Mesendoderm (in vitro differentiated cells): Measurements from ENCODE around the gene ARPC5.

Source experiments
- DNase-seq: peaks from one replicate; pipeline ENCODE4 v3.0.0; 2013
- H2AK5ac ChIP-seq: 2 replicates; pipeline ENCODE4 v1.6.1; 2013; ENCODE audit warnings: low read length, inconsistent platforms
- H2BK120ac ChIP-seq: 2 replicates; pipeline ENCODE4 v1.6.1; 2013; ENCODE audit warnings: low read depth, mild to moderate bottlenecking, low read length, moderate library complexity, mixed read lengths
- H2BK15ac ChIP-seq: replicated peaks from 2 replicates; pipeline ENCODE4 v1.6.1; 2013; ENCODE audit warnings: low read depth, mild to moderate bottlenecking, moderate library complexity
- H2BK5ac ChIP-seq: 2 replicates; pipeline ENCODE4 v1.6.1; 2013; ENCODE audit warnings: low read length, inconsistent platforms
- H3K18ac ChIP-seq: 2 replicates; pipeline ENCODE4 v1.6.1; 2013; ENCODE audit warnings: mild to moderate bottlenecking, low read length, mixed read lengths
- H3K23ac ChIP-seq: one replicate; pipeline ENCODE4 v1.6.1; 2013; ENCODE audit warnings: low read length
- H3K27ac ChIP-seq: 2 replicates; pipeline ENCODE4 v1.5.1; 2013; ENCODE audit warnings: low read depth, mild to moderate bottlenecking, inconsistent platforms, low read length, moderate library complexity
- H3K27me3 ChIP-seq: 2 replicates; pipeline ENCODE4 v1.6.1; 2013; ENCODE audit warnings: low read length, control low read depth, mild to moderate bottlenecking, inconsistent platforms; ENCODE audit not compliant: insufficient read depth, poor library complexity
- H3K36me3 ChIP-seq: 2 replicates; pipeline ENCODE4 v1.6.1; 2013; ENCODE audit warnings: low read length, inconsistent platforms; ENCODE audit not compliant: control insufficient read depth, insufficient read depth
- H3K4ac ChIP-seq: one replicate; pipeline ENCODE4 v1.6.1; 2013; ENCODE audit warnings: low read depth, mild to moderate bottlenecking, low read length, moderate library complexity
- H3K4me1 ChIP-seq: 2 replicates; pipeline ENCODE4 v1.6.1; 2013; ENCODE audit warnings: low read depth, low read length, inconsistent platforms; ENCODE audit not compliant: control insufficient read depth
- H3K4me2 ChIP-seq: 2 replicates; pipeline ENCODE4 v1.6.1; 2013; ENCODE audit warnings: low read length
- H3K4me3 ChIP-seq: 2 replicates; pipeline ENCODE4 v1.5.1; 2013; ENCODE audit warnings: mild to moderate bottlenecking, low read length
- H3K56ac ChIP-seq: one replicate; pipeline ENCODE4 v1.6.1; 2013; ENCODE audit warnings: low read length
- H3K79me1 ChIP-seq: 2 replicates; pipeline ENCODE4 v1.6.1; 2013; ENCODE audit warnings: low read length, inconsistent platforms
- H3K79me2 ChIP-seq: 2 replicates; pipeline ENCODE4 v1.6.1; 2013; ENCODE audit warnings: mild to moderate bottlenecking, low read length; ENCODE audit not compliant: control insufficient read depth, insufficient read depth
- H3K9ac ChIP-seq: 2 replicates; pipeline ENCODE4 v1.6.1; 2013; ENCODE audit warnings: low read length, inconsistent platforms
- H4K5ac ChIP-seq: one replicate; pipeline ENCODE4 v1.6.1; 2013; ENCODE audit warnings: low read length
- H4K8ac ChIP-seq: one replicate; pipeline ENCODE4 v1.6.1; 2013; ENCODE audit warnings: low read depth, mild to moderate bottlenecking, control low read depth, low read length, moderate library complexity
- WGBS: extraction: QIAGEN DNeasy Blood & Tissue Kit; methylation state at CpG from one replicate; pipeline ENCODE4 v1.1.7; 2013; ENCODE audit warnings: low lambda C conversion rate, missing lambda C conversion rate; ENCODE audit not compliant: insufficient coverage; ENCODE audit errors: extremely low coverage; 5-methylcytosine and 5-hydroxymethylcytosine counted together

Gene ARPC5

GRCh38 chr1:183595537-183595936, 40.0 kb downstream of the ARPC5 start:
- Histone ChIP-seq H4K5ac (no peak overlapping the region), H3K4me3 (no peak overlapping the region), H3K18ac (no peak overlapping the region), H3K27me3 (no peaks in the 10 kb centered on the region), H3K4ac (no peak overlapping the region), H4K8ac (no peak overlapping the region), H2BK5ac (no peak overlapping the region), H3K79me2 (no peaks in the 10 kb centered on the region), H3K4me2 (no peak overlapping the region), H2BK15ac (no peak overlapping the region), H3K27ac (no peak overlapping the region), H3K56ac (no peak overlapping the region), H3K9ac (no peak overlapping the region), H3K79me1 (no peaks in the 10 kb centered on the region), H2AK5ac (no peak overlapping the region), H3K4me1 (peaks cover 6% of the 10 kb centered on the region), H3K36me3 (no peaks in the 10 kb centered on the region), H3K23ac (no peak overlapping the region), H2BK120ac (no peak overlapping the region)
- WGBS, result no CpG with 5 or more reads among the region's 2 CpGs
- no peak for DNase-seq

GRCh38 chr1:183593356-183593755, 42.2 kb downstream of the ARPC5 start:
- Histone ChIP-seq H3K4me1 (peaks cover 6% of the 10 kb centered on the region), H3K27me3 (no peaks in the 10 kb centered on the region), H3K79me1 (no peaks in the 10 kb centered on the region), H3K4me3 (no peak overlapping the region), H3K56ac (no peak overlapping the region), H3K18ac (no peak overlapping the region), H3K9ac (no peak overlapping the region), H3K4me2 (no peak overlapping the region), H2BK15ac (no peak overlapping the region), H3K79me2 (no peaks in the 10 kb centered on the region), H3K4ac (no peak overlapping the region), H2BK120ac (no peak overlapping the region), H3K23ac (no peak overlapping the region), H2AK5ac (no peak overlapping the region), H2BK5ac (no peak overlapping the region), H4K8ac (no peak overlapping the region), H4K5ac (no peak overlapping the region), H3K27ac (no peak overlapping the region), H3K36me3 (no peaks in the 10 kb centered on the region)
- DNase-seq, result peak; percentile 27
- WGBS, result no CpG with 5 or more reads among the region's 3 CpGs

- H3K23ac ChIP-seq, result no peak overlapping the region
- peaks cover 6% of the 10 kb centered on the region for H3K4me1 ChIP-seq
- no peaks in the 10 kb centered on the region for H3K79me2 ChIP-seq
- H3K4me2 ChIP-seq, result no peak overlapping the region
- no peak overlapping the region for H3K9ac ChIP-seq
- peak overlapping the region; percentile 17 for H3K56ac ChIP-seq
- no peak overlapping the region for H2AK5ac ChIP-seq
- no peak overlapping the region for H3K4ac ChIP-seq
- no peaks in the 10 kb centered on the region for H3K27me3 ChIP-seq
- H3K27ac ChIP-seq, result no peak overlapping the region
- no peak overlapping the region for H4K5ac ChIP-seq
- H2BK15ac ChIP-seq, result no peak overlapping the region
- no peak overlapping the region for H3K18ac ChIP-seq
- WGBS, result no CpG with 5 or more reads among the region's 7 CpGs
- H4K8ac ChIP-seq, result no peak overlapping the region
- no peak overlapping the region for H3K4me3 ChIP-seq
- H3K36me3 ChIP-seq, result no peaks in the 10 kb centered on the region
- no peak overlapping the region for H2BK5ac ChIP-seq
- DNase-seq, result no peak
- no peak overlapping the region for H2BK120ac ChIP-seq
- no peaks in the 10 kb centered on the region for H3K79me1 ChIP-seq
Observed at GRCh38 chr1:183592733-183593132, 42.9 kb downstream of the ARPC5 start.

- Histone ChIP-seq H3K36me3 (no peaks in the 10 kb centered on the region), H2BK5ac (no peak within 1 kb of the TSS), H3K56ac (no peak within 1 kb of the TSS), H3K18ac (no peak within 1 kb of the TSS), H4K5ac (no peak within 1 kb of the TSS), H3K27me3 (no peaks in the 10 kb centered on the region), H2AK5ac (no peak within 1 kb of the TSS), H3K27ac (no peak within 1 kb of the TSS), H3K4ac (no peak within 1 kb of the TSS), H3K79me2 (no peaks in the 10 kb centered on the region), H3K4me2 (no peak within 1 kb of the TSS), H2BK120ac (no peak within 1 kb of the TSS), H3K4me3 (no peak within 1 kb of the TSS), H3K9ac (no peak within 1 kb of the TSS), H3K79me1 (no peaks in the 10 kb centered on the region), H4K8ac (no peak within 1 kb of the TSS), H3K4me1 (peaks cover 6% of the 10 kb centered on the region), H2BK15ac (no peak within 1 kb of the TSS), H3K23ac (no peak within 1 kb of the TSS)
- WGBS, result no CpG with 5 or more reads among the region's 6 CpGs
- no peak for DNase-seq
Observed at GRCh38 chr1:183590244-183591191, 45.1 kb downstream of the ARPC5 start, which contains the start of gene NCF2. Gene NCF2, minus strand, starts transcription at chr1:183590459. Its CDS starts 130 bp downstream, at chr1:183590329.

- Histone ChIP-seq H3K18ac (no peak overlapping the region), H3K27ac (no peak overlapping the region), H3K4me1 (peaks cover 6% of the 10 kb centered on the region), H3K23ac (no peak overlapping the region), H2BK15ac (no peak overlapping the region), H3K4ac (no peak overlapping the region), H3K27me3 (no peaks in the 10 kb centered on the region), H3K56ac (no peak overlapping the region), H3K79me1 (no peaks in the 10 kb centered on the region), H3K79me2 (no peaks in the 10 kb centered on the region), H4K5ac (no peak overlapping the region), H2AK5ac (no peak overlapping the region), H2BK5ac (no peak overlapping the region), H3K36me3 (no peaks in the 10 kb centered on the region), H3K4me2 (no peak overlapping the region), H3K4me3 (no peak overlapping the region), H3K9ac (no peak overlapping the region), H4K8ac (no peak overlapping the region), H2BK120ac (no peak overlapping the region)
- no peak for DNase-seq
- WGBS, result no CpG with 5 or more reads among the region's 4 CpGs
Observed at GRCh38 chr1:183589874-183590243, 45.7 kb downstream of the ARPC5 start.
